Endothelial cell of umbilical vein (primary cell): ENCODE data around the gene CCDC171. TPM values are rescaled to one million over a fixed set of nuclear protein-coding genes. Genes with fewer than 3 reads are reported as not detected.

Source experiments
- BruUV-seq: library from RNA; stranded (reverse); fragments of 400-500 nt; replicated peaks from 2 replicates; lab custom pipeline; 2021; lab: Mats Ljungman, UMichigan
- CTCF ChIA-PET: fragments of 300-600, 350-600 bp; sonication (Branson Sonifier 250); formaldehyde crosslinking; loops from one replicate; lab custom pipeline; 2021; ENCODE audit warnings: antibody characterized with exemption, inconsistent platforms; lab: Charles Lee
- POLR2A ChIA-PET: fragments of 300-600, 350-600 bp; sonication (Branson Sonifier 250); formaldehyde crosslinking; loops from one replicate; lab custom pipeline; 2021; ENCODE audit warnings: antibody characterized with exemption, inconsistent platforms; lab: Charles Lee
- DNase-seq: peaks from one replicate; pipeline ENCODE4 v3.0.0-alpha.2; 2011; ENCODE audit warnings: low read depth, low spot score
- FAIRE-seq: peaks from 2 replicates; lab custom pipeline; 2011; peaks lifted over from hg19 to GRCh38; lab: Jason Lieb, UNC
- H2AFZ ChIP-seq: 2 replicates; pipeline ENCODE4 v1.6.0; 2012; ENCODE audit warnings: low read depth, low read length, control low read depth, inconsistent platforms
- H3K27ac ChIP-seq: 2 replicates; pipeline ENCODE4 v1.5.1; 2011; ENCODE audit warnings: low read depth, mild to moderate bottlenecking, control low read depth, low read length, moderate library complexity; ENCODE audit not compliant: insufficient read depth
- H3K27me3 ChIP-seq, 2 experiments: 2 replicates each; pipeline versions ENCODE4 v1.6.0 to v1.6.1; 2011; ENCODE audit warnings: low read length in 2 of 2, mixed read lengths in 1 of 2; ENCODE audit not compliant: control insufficient read depth in 2 of 2, insufficient read depth in 2 of 2
- H3K36me3 ChIP-seq, 2 experiments: 2 replicates in 1 of 2; 3 replicates in 1 of 2; pipeline ENCODE4 v1.5.1; 2011; ENCODE audit warnings: low read length in 2 of 2, mild to moderate bottlenecking in 1 of 2, moderate library complexity in 1 of 2; ENCODE audit not compliant: control insufficient read depth in 2 of 2, insufficient read depth in 2 of 2; ENCODE audit errors: extremely low read depth in 1 of 2
- H3K4me1 ChIP-seq: 3 replicates; pipeline ENCODE4 v1.5.1; 2011; ENCODE audit warnings: mild to moderate bottlenecking, low read length; ENCODE audit not compliant: control insufficient read depth, insufficient read depth; ENCODE audit errors: extremely low read depth
- H3K4me2 ChIP-seq: 2 replicates; pipeline ENCODE4 v1.6.1; 2011; ENCODE audit warnings: low read length, control low read depth, mixed read lengths; ENCODE audit not compliant: insufficient read depth
- H3K4me3 ChIP-seq, 3 experiments: fragments of 200-600 bp in 1 of 3; sonication (generic), shearing (Covaris generic) in 1 of 3; replicated peaks in 1 of 3; 2 replicates each; pipeline ENCODE4 v1.5.1; 2011 to 2016; ENCODE audit warnings: control low read depth in 3 of 3, low read length in 3 of 3, mild to moderate bottlenecking in 2 of 3, inconsistent platforms in 1 of 3, low read depth in 1 of 3, moderate library complexity in 1 of 3; ENCODE audit not compliant: insufficient read depth in 1 of 3
- H3K79me2 ChIP-seq: 2 replicates; pipeline ENCODE4 v1.6.0; 2012; ENCODE audit warnings: low read length, inconsistent platforms; ENCODE audit not compliant: control insufficient read depth, insufficient read depth
- H3K9ac ChIP-seq: replicated peaks from 2 replicates; pipeline ENCODE3; 2011; ENCODE audit warnings: low read length, control low read depth; ENCODE audit not compliant: insufficient read depth; ENCODE audit errors: extremely low read depth
- H3K9me1 ChIP-seq: replicated peaks from 3 replicates; pipeline ENCODE4 v1.6.0; 2011; ENCODE audit warnings: mild to moderate bottlenecking, low read length; ENCODE audit not compliant: control insufficient read depth, insufficient read depth; ENCODE audit errors: extremely low read depth
- H3K9me3 ChIP-seq: replicated peaks from 2 replicates; pipeline ENCODE4 v1.5.1; 2012; ENCODE audit warnings: low read length, inconsistent platforms; ENCODE audit not compliant: control insufficient read depth, insufficient read depth
- H4K20me1 ChIP-seq: replicated peaks from 2 replicates; pipeline ENCODE3; 2011; ENCODE audit warnings: mild to moderate bottlenecking, low read length; ENCODE audit not compliant: control insufficient read depth, insufficient read depth; ENCODE audit errors: extremely low read depth
- EZH2 ChIP-seq: IDR thresholded peaks from 2 replicates; pipeline ENCODE4 v1.6.1; 2012; ENCODE audit warnings: borderline replicate concordance, low read depth, mild to moderate bottlenecking, moderate library complexity, low read length, inconsistent platforms; ENCODE audit not compliant: severe bottlenecking
- FOS ChIP-seq: IDR thresholded peaks from 2 replicates; pipeline ENCODE4 v1.6.1; 2011; ENCODE audit warnings: mild to moderate bottlenecking, low read length, moderate library complexity, borderline replicate concordance; ENCODE audit not compliant: insufficient read depth
- GATA2 ChIP-seq: IDR thresholded peaks from 2 replicates; pipeline ENCODE4 v1.7.0; 2011; ENCODE audit warnings: low read depth, mild to moderate bottlenecking, moderate library complexity, mixed read lengths, low read length; ENCODE audit not compliant: insufficient read length, insufficient read depth
- JUN ChIP-seq: IDR thresholded peaks from 2 replicates; pipeline ENCODE4 v1.6.1; 2011; ENCODE audit warnings: borderline replicate concordance, low read depth; ENCODE audit not compliant: insufficient read length, insufficient read depth
- MYC ChIP-seq: IDR thresholded peaks from one replicate; pipeline ENCODE4 v1.6.1; 2011; ENCODE audit warnings: mild to moderate bottlenecking, low read depth, low read length
- POLR2A ChIP-seq: IDR thresholded peaks from 2 replicates; pipeline ENCODE4 v1.6.1; 2012; ENCODE audit warnings: low read depth, mild to moderate bottlenecking, control low read depth, low read length
- POLR2AphosphoS5 ChIP-seq: IDR thresholded peaks from 2 replicates; pipeline ENCODE4 v1.6.1; 2012; ENCODE audit warnings: low read depth, mild to moderate bottlenecking, control low read depth, low read length, moderate library complexity; ENCODE audit not compliant: insufficient read depth
- dilution Hi-C: fragments of 300-500 bp; cut with MboI; formaldehyde crosslinking; loops from one replicate; pipeline ENCODE4 v1.15.0; 2019; ENCODE audit warnings: low sequenced_read_pairs; ENCODE audit not compliant: extremely low pct_ligation_motif_present
- intact Hi-C: fragments of 100-400 bp; cut with micrococcal nuclease; formaldehyde crosslinking; loops from one replicate; pipeline ENCODE4 v1.10.0; 2022
- polyA plus RNA-seq, 4 experiments: library from polyadenylated mRNA; depleted of rRNA in 3 of 4; stranded (reverse) in 3 of 4; unstranded in 1 of 4; fragments of >200 nt; gene quantifications; 2 replicates each; pipeline versions ENCODE4 v1.2.1 to v1.2.3, GENCODE V29; 2011 to 2012; ENCODE audit warnings: missing spikeins in 1 of 4
- total RNA-seq: library from RNA; stranded (reverse); gene quantifications from 2 replicates; pipeline ENCODE4 v1.2.3, GENCODE V29; 2021
- TF ChIP-seq, protein P1 (sequence below), 2 donors: IDR thresholded peaks; 1 replicate in 1 of 2; 2 replicates in 1 of 2; pipeline ENCODE4 v1.5.1; 2011; ENCODE audit warnings: low read length in 2 of 2, mild to moderate bottlenecking in 2 of 2, moderate library complexity in 2 of 2, control low read depth in 1 of 2, inconsistent platforms in 1 of 2, low read depth in 1 of 2; ENCODE audit not compliant: insufficient read depth in 1 of 2; ENCODE audit errors: extremely low read depth in 1 of 2
- TF ChIP-seq, protein P2 (sequence below): IDR thresholded peaks from 2 replicates; pipeline ENCODE4 v1.6.1; 2011; ENCODE audit not compliant: insufficient read depth, insufficient read length

CCDC171 gene
- total and polyA plus RNA-seq, 2 donors (not counting 3 experiments of a cell fraction or from before 2014, with no cell fraction given) = 0.58 to 1.4 TPM

GRCh38 chr9:15617782-15618181 lies 64.9 kb downstream of the CCDC171 start:
- no peak overlapping the region for H2AFZ ChIP-seq
- CTCF ChIA-PET = interaction anchor here (2.1 kb wide), 1 partner anchor 11 kb away, joined by 14 read pairs; no protein-coding TSS in a partner anchor
- H3K4me3 ChIP-seq = no peak overlapping the region
- FAIRE-seq = no peak
- H4K20me1 ChIP-seq = no peaks in the 10 kb centered on the region
- H3K4me1 ChIP-seq = no peaks in the 10 kb centered on the region
- POLR2A ChIA-PET = no interaction called here
- H3K27me3 ChIP-seq = no peaks in the 10 kb centered on the region
- TF ChIP-seq, protein P1, sequence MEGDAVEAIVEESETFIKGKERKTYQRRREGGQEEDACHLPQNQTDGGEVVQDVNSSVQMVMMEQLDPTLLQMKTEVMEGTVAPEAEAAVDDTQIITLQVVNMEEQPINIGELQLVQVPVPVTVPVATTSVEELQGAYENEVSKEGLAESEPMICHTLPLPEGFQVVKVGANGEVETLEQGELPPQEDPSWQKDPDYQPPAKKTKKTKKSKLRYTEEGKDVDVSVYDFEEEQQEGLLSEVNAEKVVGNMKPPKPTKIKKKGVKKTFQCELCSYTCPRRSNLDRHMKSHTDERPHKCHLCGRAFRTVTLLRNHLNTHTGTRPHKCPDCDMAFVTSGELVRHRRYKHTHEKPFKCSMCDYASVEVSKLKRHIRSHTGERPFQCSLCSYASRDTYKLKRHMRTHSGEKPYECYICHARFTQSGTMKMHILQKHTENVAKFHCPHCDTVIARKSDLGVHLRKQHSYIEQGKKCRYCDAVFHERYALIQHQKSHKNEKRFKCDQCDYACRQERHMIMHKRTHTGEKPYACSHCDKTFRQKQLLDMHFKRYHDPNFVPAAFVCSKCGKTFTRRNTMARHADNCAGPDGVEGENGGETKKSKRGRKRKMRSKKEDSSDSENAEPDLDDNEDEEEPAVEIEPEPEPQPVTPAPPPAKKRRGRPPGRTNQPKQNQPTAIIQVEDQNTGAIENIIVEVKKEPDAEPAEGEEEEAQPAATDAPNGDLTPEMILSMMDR (IDR thresholded peaks at IDR 0.05; ENCODE audit: extremely low read depth in 1 of 2, insufficient read depth in 1 of 2, low read depth in 1 of 2, low read length in 2 of 2) = no peak
- TF ChIP-seq, protein P2, sequence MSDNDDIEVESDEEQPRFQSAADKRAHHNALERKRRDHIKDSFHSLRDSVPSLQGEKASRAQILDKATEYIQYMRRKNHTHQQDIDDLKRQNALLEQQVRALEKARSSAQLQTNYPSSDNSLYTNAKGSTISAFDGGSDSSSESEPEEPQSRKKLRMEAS = no peak
- no peak for TF ChIP-seq FOS
- no peak for TF ChIP-seq MYC
- no peak for TF ChIP-seq JUN
- TF ChIP-seq POLR2A = no peak
- no peak for TF ChIP-seq GATA2
- no peak for TF ChIP-seq POLR2AphosphoS5
- no peak for TF ChIP-seq EZH2
- no peak overlapping the region for H3K27ac ChIP-seq
- no peak overlapping the region for H3K9ac ChIP-seq
- dilution Hi-C loops = no loop called here
- no peaks in the 10 kb centered on the region for H3K9me3 ChIP-seq
- BruUV-seq = no TSS peak
- no peaks in the 10 kb centered on the region for H3K79me2 ChIP-seq
- H3K36me3 ChIP-seq = no peaks in the 10 kb centered on the region
- no peaks in the 10 kb centered on the region for H3K9me1 ChIP-seq
- H3K4me2 ChIP-seq = no peak overlapping the region
- DNase-seq = no peak
- intact Hi-C loops = no loop called here
